Measurements from ENCODE around the gene GSTO2. TPM values are rescaled to one million over a fixed set of nuclear protein-coding genes. Genes with fewer than 3 reads are reported as not detected.

GSTO2 gene
- total RNA-seq, 2 donors from 2014 or later, result 18.1 to 37.3 TPM

- Histone ChIP-seq H3K36me3 (peaks cover 0 to 9% of the 10 kb centered on the region in 2 donors), H3K4me3 (no peak overlapping the region), H3K27ac (peak overlapping the region; percentile 43 to 61), H3K4me1 (replicated peaks) (peaks cover 24% of the 10 kb centered on the region), H3K9me3 (no peaks in the 10 kb centered on the region), H3K27me3 (replicated peaks; ENCODE audit: insufficient read depth) (no peaks in the 10 kb centered on the region)
- DNase-seq (ENCODE audit: low spot score), result no peak
- TF ChIP-seq POLR2A (IDR thresholded peaks at IDR 0.05), result no peak
- peak; percentile 75 for TF ChIP-seq POLR2AphosphoS5 (IDR thresholded peaks at IDR 0.05)
- no peak for TF ChIP-seq CTCF (IDR thresholded peaks at IDR 0.05)
- intact Hi-C loops (cut with DNase I), result no loop called here
- WGBS, result 66% methylated on average over 19 of the region's 19 CpGs
Observed at GRCh38 chr10:104318810-104319741, 50.1 kb downstream of the GSTO2 start.

DNA sequence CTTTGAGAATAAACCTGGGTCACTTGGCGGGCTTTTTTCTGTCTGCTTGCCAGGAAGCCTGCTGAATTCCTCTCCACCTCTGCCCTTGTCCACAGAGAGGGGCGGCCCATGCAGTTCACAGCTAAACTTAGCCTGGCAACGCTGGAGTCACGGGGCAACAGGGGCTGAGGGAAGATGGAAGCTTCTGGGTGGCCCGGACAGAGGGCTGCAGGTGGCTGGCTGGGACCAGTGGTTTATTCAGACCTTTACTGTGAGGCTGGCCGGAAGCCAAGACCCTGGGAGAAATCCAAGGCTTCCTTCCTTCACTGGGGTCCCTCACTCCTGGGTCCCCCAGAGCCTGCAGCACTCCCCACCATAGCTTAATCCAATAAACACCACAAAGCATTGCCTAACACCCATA, 52.2 kb downstream of the GSTO2 start:
- peaks cover 24% of the 10 kb centered on the region for H3K4me1 ChIP-seq (replicated peaks)
- no peak overlapping the region for H3K27ac ChIP-seq

DNA sequence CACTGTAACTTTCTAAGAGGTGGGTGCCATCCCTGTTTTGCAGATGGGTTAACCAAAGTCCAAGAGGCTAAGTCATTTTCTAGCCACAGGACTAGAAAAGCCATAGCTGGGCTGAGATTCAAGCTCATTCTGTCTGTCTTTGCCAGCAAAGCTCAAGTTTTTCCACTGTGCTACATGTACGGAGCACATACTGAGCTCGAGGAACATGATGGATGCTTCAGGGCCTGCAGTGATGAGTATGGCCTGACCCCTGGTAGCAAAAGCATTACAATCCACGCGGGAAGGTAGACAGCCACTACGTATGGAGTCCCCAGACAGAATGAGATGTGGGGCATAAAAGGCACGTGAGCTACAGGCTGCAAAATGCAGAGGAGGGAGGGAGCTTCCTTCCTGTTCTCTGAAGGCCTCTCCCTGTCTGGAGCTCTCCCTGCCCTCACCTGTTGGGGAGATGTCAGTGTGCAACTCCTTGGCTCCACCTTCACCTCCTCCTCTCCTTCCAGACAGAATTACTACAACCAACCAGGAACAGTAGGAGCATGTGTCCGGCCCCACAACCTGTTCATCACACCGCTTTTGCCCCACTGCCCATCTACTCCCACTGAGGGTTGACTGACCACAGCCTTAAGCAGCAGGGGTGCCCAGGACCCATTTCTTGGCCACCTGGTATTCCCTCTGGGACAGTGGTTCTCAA, 52.9 kb downstream of the GSTO2 start:
- DNase-seq (ENCODE audit: low spot score), result no peak
- Histone ChIP-seq H3K9me3 (no peaks in the 10 kb centered on the region), H3K36me3 (no peaks in the 10 kb centered on the region), H3K27me3 (replicated peaks; ENCODE audit: insufficient read depth) (no peaks in the 10 kb centered on the region), H3K27ac (peak overlapping the region; percentile 46 to 67), H3K4me1 (replicated peaks) (peaks cover 24% of the 10 kb centered on the region), H3K4me3 (no peak overlapping the region)
- 28% methylated on average over 8 of the region's 8 CpGs for WGBS
- intact Hi-C loops (cut with DNase I), result no loop called here
- TF ChIP-seq POLR2A (IDR thresholded peaks at IDR 0.05) (peak; percentile 10), CTCF (IDR thresholded peaks at IDR 0.05) (no peak)

More for the DNA sequence above, 52.2 kb downstream of the GSTO2 start:
- no peaks in the 10 kb centered on the region for H3K36me3 ChIP-seq
- intact Hi-C loops (cut with DNase I), result no loop called here
- no peaks in the 10 kb centered on the region for H3K27me3 ChIP-seq (replicated peaks; ENCODE audit: insufficient read depth)
- WGBS, result 78% methylated on average over 6 of the region's 6 CpGs
- no peak overlapping the region for H3K4me3 ChIP-seq
- no peak for DNase-seq (ENCODE audit: low spot score)
- H3K9me3 ChIP-seq, result no peaks in the 10 kb centered on the region
- TF ChIP-seq POLR2AphosphoS5 (IDR thresholded peaks at IDR 0.05) (no peak), CTCF (IDR thresholded peaks at IDR 0.05) (no peak), POLR2A (IDR thresholded peaks at IDR 0.05) (no peak)

DNA sequence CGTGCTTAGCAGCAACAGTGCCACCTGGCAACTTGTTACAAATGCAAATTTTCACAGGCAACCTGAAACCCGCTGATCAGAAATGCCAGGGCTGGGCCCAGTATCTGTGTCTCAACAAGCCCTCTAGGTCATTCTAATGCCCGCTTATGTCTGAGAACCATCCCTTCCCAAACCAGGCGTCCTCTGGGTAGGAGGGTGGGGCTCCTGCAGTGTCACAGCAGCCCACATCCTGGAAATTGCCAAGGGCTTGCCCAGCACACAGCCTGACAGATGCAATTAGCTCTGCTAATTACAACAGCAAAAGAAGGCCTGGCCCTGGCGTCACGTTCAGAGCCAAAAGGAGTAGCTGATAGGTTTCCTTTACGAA, 53.4 kb downstream of the GSTO2 start:
- peak; percentile 76 for DNase-seq (ENCODE audit: low spot score)
- no peak overlapping the region for H3K4me3 ChIP-seq
- peak overlapping the region; percentile 46 to 67 for H3K27ac ChIP-seq
- H3K4me1 ChIP-seq (replicated peaks), result peaks cover 28% of the 10 kb centered on the region
- H3K9me3 ChIP-seq, result no peaks in the 10 kb centered on the region
- no peaks in the 10 kb centered on the region for H3K36me3 ChIP-seq
- TF ChIP-seq POLR2A (IDR thresholded peaks at IDR 0.05), result no peak
- TF ChIP-seq CTCF (IDR thresholded peaks at IDR 0.05), result no peak
- peak; percentile 66 for TF ChIP-seq POLR2AphosphoS5 (IDR thresholded peaks at IDR 0.05)
- 42% methylated on average over 7 of the region's 7 CpGs for WGBS
- intact Hi-C loops (cut with DNase I), result no loop called here
- no peaks in the 10 kb centered on the region for H3K27me3 ChIP-seq (replicated peaks; ENCODE audit: insufficient read depth)

Measured in prostate gland (tissue), 2 donors.